Measurements from ENCODE around the gene LRRIQ1. TPM values are rescaled to one million over a fixed set of nuclear protein-coding genes. Genes with fewer than 3 reads are reported as not detected.

The LRRIQ1 gene
- total and polyA plus RNA-seq, 2 donors from 2014 or later, result 2.4 to 8.5 TPM

- Histone ChIP-seq H3K9me3 (ENCODE audit: control insufficient read depth in 2 of 3, insufficient read depth in 1 of 3, low read length in 3 of 3) (no peaks in the 10 kb centered on the region), H3K27me3 (ENCODE audit: control insufficient read depth, insufficient read depth, low read length) (no peaks in the 10 kb centered on the region), H3K27ac (ENCODE audit: low read depth in 2 of 2, low read length in 2 of 2) (no peak overlapping the region), H3K4me3 (ENCODE audit: low read length in 3 of 3) (no peak overlapping the region), H3K4me1 (ENCODE audit: control insufficient read depth in 2 of 3, insufficient read depth in 2 of 3, low read depth in 1 of 3, low read length in 3 of 3) (no peaks in the 10 kb centered on the region), H3K9ac (ENCODE audit: low read length in 3 of 3) (no peak overlapping the region), H3K36me3 (ENCODE audit: control insufficient read depth in 2 of 3, insufficient read depth in 3 of 3, low read length in 3 of 3) (no peaks in the 10 kb centered on the region)
- TF ChIP-seq CTCF (IDR thresholded peaks at IDR 0.05; ENCODE audit: borderline replicate concordance, extremely low read depth, insufficient read depth), result no peak
- intact Hi-C loops (cut with DNase I), result no loop called here
- FAIRE-seq (no peak), DNase-seq (no peak)
Measured at GRCh38 chr12:85017133-85017532, 19.0 kb upstream of the LRRIQ1 start.

GRCh38 chr12:85017618-85018017 is 18.5 kb upstream of the LRRIQ1 start:
- no peak for FAIRE-seq
- Histone ChIP-seq H3K9me3 (ENCODE audit: control insufficient read depth in 2 of 3, insufficient read depth in 1 of 3, low read length in 3 of 3) (no peaks in the 10 kb centered on the region), H3K36me3 (ENCODE audit: control insufficient read depth in 2 of 3, insufficient read depth in 3 of 3, low read length in 3 of 3) (no peaks in the 10 kb centered on the region), H3K4me3 (ENCODE audit: low read length in 3 of 3) (no peak overlapping the region), H3K27ac (ENCODE audit: low read depth in 2 of 2, low read length in 2 of 2) (no peak overlapping the region), H3K9ac (ENCODE audit: low read length in 3 of 3) (no peak overlapping the region), H3K27me3 (ENCODE audit: control insufficient read depth, insufficient read depth, low read length) (no peaks in the 10 kb centered on the region), H3K4me1 (ENCODE audit: control insufficient read depth in 2 of 3, insufficient read depth in 2 of 3, low read depth in 1 of 3, low read length in 3 of 3) (no peaks in the 10 kb centered on the region)
- no peak for DNase-seq
- no peak for TF ChIP-seq CTCF (IDR thresholded peaks at IDR 0.05; ENCODE audit: borderline replicate concordance, extremely low read depth, insufficient read depth)
- intact Hi-C loops (cut with DNase I), result no loop called here

- intact Hi-C loops (cut with DNase I), result no loop called here
- no peak for FAIRE-seq
- Histone ChIP-seq H3K9ac (ENCODE audit: low read length in 3 of 3) (no peak overlapping the region), H3K27me3 (ENCODE audit: control insufficient read depth, insufficient read depth, low read length) (no peaks in the 10 kb centered on the region), H3K9me3 (ENCODE audit: control insufficient read depth in 2 of 3, insufficient read depth in 1 of 3, low read length in 3 of 3) (no peaks in the 10 kb centered on the region), H3K36me3 (ENCODE audit: control insufficient read depth in 2 of 3, insufficient read depth in 3 of 3, low read length in 3 of 3) (no peaks in the 10 kb centered on the region), H3K27ac (ENCODE audit: low read depth in 2 of 2, low read length in 2 of 2) (no peak overlapping the region), H3K4me1 (ENCODE audit: control insufficient read depth in 2 of 3, insufficient read depth in 2 of 3, low read depth in 1 of 3, low read length in 3 of 3) (no peaks in the 10 kb centered on the region), H3K4me3 (ENCODE audit: low read length in 3 of 3) (no peak overlapping the region)
- no peak for DNase-seq
- no peak for TF ChIP-seq CTCF (IDR thresholded peaks at IDR 0.05; ENCODE audit: borderline replicate concordance, extremely low read depth, insufficient read depth)
Measured at GRCh38 chr12:85018098-85018497, 18.1 kb upstream of the LRRIQ1 start.

GRCh38 chr12:85029456-85029855 is 6.7 kb upstream of the LRRIQ1 start:
- no peak overlapping the region for H3K4me3 ChIP-seq (ENCODE audit: low read length in 3 of 3)
- no peaks in the 10 kb centered on the region for H3K4me1 ChIP-seq (ENCODE audit: control insufficient read depth in 2 of 3, insufficient read depth in 2 of 3, low read depth in 1 of 3, low read length in 3 of 3)
- H3K27ac ChIP-seq (ENCODE audit: low read depth in 2 of 2, low read length in 2 of 2), result no peak overlapping the region
- peak; percentile 96 for FAIRE-seq
- H3K9ac ChIP-seq (ENCODE audit: low read length in 3 of 3), result no peak overlapping the region
- H3K9me3 ChIP-seq (ENCODE audit: control insufficient read depth in 2 of 3, insufficient read depth in 1 of 3, low read length in 3 of 3), result no peaks in the 10 kb centered on the region
- peak; percentile 51 for TF ChIP-seq CTCF (IDR thresholded peaks at IDR 0.05; ENCODE audit: borderline replicate concordance, extremely low read depth, insufficient read depth)
- no peaks in the 10 kb centered on the region for H3K36me3 ChIP-seq (ENCODE audit: control insufficient read depth in 2 of 3, insufficient read depth in 3 of 3, low read length in 3 of 3)
- H3K27me3 ChIP-seq (ENCODE audit: control insufficient read depth, insufficient read depth, low read length), result no peaks in the 10 kb centered on the region
- peak in 2 of 5 donors; percentile 35 to 49 for DNase-seq
- intact Hi-C loops (cut with DNase I), result loop anchor here (10.0 kb wide), 1 partner anchor 155 kb away; no protein-coding TSS in a partner anchor

Data from kidney (tissue), 14 donors.